A673 (cell line): ENCODE data around the gene PTCHD4.

Experiments used
- CTCF ChIP-seq: fragments of 300-800, 200-600 bp; sonication (generic); conservative IDR thresholded peaks from 2 replicates; pipeline ENCODE4 v1.5.1; 2017; ENCODE audit warnings: low read depth, mild to moderate bottlenecking, antibody characterized with exemption, low read length, moderate library complexity, mixed read lengths
- EZH2 ChIP-seq: fragments of 200-600 bp; sonication (generic); IDR thresholded peaks from 2 replicates; pipeline ENCODE4 v1.6.1; 2017; ENCODE audit warnings: borderline replicate concordance, low read depth, mild to moderate bottlenecking, mixed read lengths, antibody characterized with exemption, low read length; ENCODE audit not compliant: poor library complexity, severe bottlenecking

GRCh38 chr6:48101290-48101689 is 9.7 kb downstream of the PTCHD4 start:
- TF ChIP-seq CTCF, result no peak
- no peak for TF ChIP-seq EZH2
